ENCODE measurements around the gene DAAM1. TPM values are rescaled to one million over a fixed set of nuclear protein-coding genes. Genes with fewer than 3 reads are reported as not detected.
A peak's percentile ranks its signal among the peaks of the same experiment; 100 is the strongest.

DAAM1 gene
- total and polyA plus RNA-seq, 3 donors from 2014 or later: 23.9 to 57.3 (median 54.6) TPM

- Histone ChIP-seq H3K27ac (no peak overlapping the region), H3K36me3 (ENCODE audit: low read depth, missing control alignments) (no peaks in the 10 kb centered on the region), H3K9me3 (no peaks in the 10 kb centered on the region), H3K27me3 (no peaks in the 10 kb centered on the region), H3K4me3 (no peak overlapping the region), H3K4me1 (no peaks in the 10 kb centered on the region)
- intact Hi-C loops (cut with DNase I; ENCODE audit: low total_unique reads): no loop called here
- no peak for TF ChIP-seq CTCF (IDR thresholded peaks at IDR 0.05)
- TF ChIP-seq POLR2A (IDR thresholded peaks at IDR 0.05): no peak
- no peak for DNase-seq
- 62 to 65% methylated on average over 3 of the region's 3 CpGs for WGBS, 2 donors
These were observed 40.0 kb downstream of the DAAM1 start for GRCh38 chr14:59228421-59228820.

GRCh38 chr14:59229653-59230406 is 41.4 kb downstream of the DAAM1 start:
- no peak for DNase-seq
- TF ChIP-seq CTCF (IDR thresholded peaks at IDR 0.05) (no peak), POLR2A (IDR thresholded peaks at IDR 0.05) (no peak)
- no peaks in the 10 kb centered on the region for H3K27me3 ChIP-seq
- no peaks in the 10 kb centered on the region for H3K9me3 ChIP-seq
- H3K36me3 ChIP-seq (ENCODE audit: low read depth, missing control alignments): no peaks in the 10 kb centered on the region
- H3K27ac ChIP-seq: no peak overlapping the region
- intact Hi-C loops (cut with DNase I; ENCODE audit: low total_unique reads): no loop called here
- WGBS, 2 donors: 85 to 91% methylated on average over 3 of the region's 3 CpGs
- no peaks in the 10 kb centered on the region for H3K4me1 ChIP-seq
- H3K4me3 ChIP-seq: no peak overlapping the region

GRCh38 chr14:59236195-59236594 is 47.7 kb downstream of the DAAM1 start:
- Histone ChIP-seq H3K4me1 (peaks cover 6% of the 10 kb centered on the region), H3K27me3 (no peaks in the 10 kb centered on the region), H3K36me3 (ENCODE audit: low read depth, missing control alignments) (no peaks in the 10 kb centered on the region), H3K9me3 (no peaks in the 10 kb centered on the region), H3K4me3 (no peak overlapping the region), H3K27ac (no peak overlapping the region)
- intact Hi-C loops (cut with DNase I; ENCODE audit: low total_unique reads): no loop called here
- WGBS, 2 donors: 75 to 77% methylated on average over 4 of the region's 4 CpGs
- peak; percentile 28 for DNase-seq
- TF ChIP-seq POLR2A (IDR thresholded peaks at IDR 0.05) (no peak), CTCF (IDR thresholded peaks at IDR 0.05) (no peak)

DNA sequence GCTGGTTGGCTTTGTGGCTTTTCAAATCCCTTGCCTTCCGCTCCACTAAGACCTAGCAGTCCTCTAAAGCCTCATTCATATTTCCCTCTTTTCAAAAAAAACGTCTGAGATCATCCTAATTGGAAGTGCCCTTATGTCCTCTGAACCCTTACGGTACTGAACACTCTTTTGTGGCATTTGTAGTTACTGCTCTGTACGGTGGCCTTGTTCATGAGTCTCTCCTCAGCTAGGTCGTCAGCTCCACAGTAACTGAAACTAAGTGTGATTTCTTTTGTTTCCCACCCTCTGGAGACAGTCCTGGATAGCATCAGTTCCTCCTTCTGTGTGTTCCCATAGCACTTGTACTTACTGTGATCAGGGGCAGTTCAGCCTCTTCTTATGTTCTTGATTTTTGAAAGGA is 49.7 kb downstream of the DAAM1 start:
- no peak for DNase-seq
- Histone ChIP-seq H3K9me3 (no peaks in the 10 kb centered on the region), H3K27ac (no peak overlapping the region), H3K27me3 (no peaks in the 10 kb centered on the region), H3K4me1 (peaks cover 6% of the 10 kb centered on the region), H3K4me3 (no peak overlapping the region), H3K36me3 (ENCODE audit: low read depth, missing control alignments) (no peaks in the 10 kb centered on the region)
- intact Hi-C loops (cut with DNase I; ENCODE audit: low total_unique reads): no loop called here
- TF ChIP-seq CTCF (IDR thresholded peaks at IDR 0.05) (no peak), POLR2A (IDR thresholded peaks at IDR 0.05) (no peak)
- 57 to 67% methylated on average over 5 of the region's 5 CpGs for WGBS, 2 donors

DNA sequence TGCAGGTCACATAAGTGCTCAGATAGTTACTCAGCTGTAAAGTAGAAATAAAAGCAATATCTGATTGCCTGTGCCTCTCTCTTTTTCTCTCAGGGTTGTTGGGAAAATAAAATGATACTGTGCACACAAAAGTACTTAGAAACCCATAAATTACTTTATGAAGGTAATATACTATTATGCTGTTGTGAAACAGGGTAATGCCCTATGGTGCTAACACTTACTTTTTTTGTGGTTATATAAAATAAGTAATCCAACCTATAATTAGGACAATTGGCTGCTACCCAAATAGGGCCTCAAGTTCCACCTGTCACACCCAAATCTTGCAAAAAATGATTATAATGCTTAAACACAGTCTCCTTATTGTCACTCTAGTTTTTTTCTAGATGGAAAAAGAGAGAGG is 50.6 kb downstream of the DAAM1 start:
- Histone ChIP-seq H3K27me3 (no peaks in the 10 kb centered on the region), H3K4me3 (no peak overlapping the region), H3K9me3 (no peaks in the 10 kb centered on the region), H3K4me1 (peaks cover 6% of the 10 kb centered on the region), H3K36me3 (ENCODE audit: low read depth, missing control alignments) (no peaks in the 10 kb centered on the region), H3K27ac (no peak overlapping the region)
- intact Hi-C loops (cut with DNase I; ENCODE audit: low total_unique reads): no loop called here
- DNase-seq: no peak
- TF ChIP-seq POLR2A (IDR thresholded peaks at IDR 0.05): no peak
- TF ChIP-seq CTCF (IDR thresholded peaks at IDR 0.05): no peak
